ENCODE results near the gene PRTFDC1.

DNA sequence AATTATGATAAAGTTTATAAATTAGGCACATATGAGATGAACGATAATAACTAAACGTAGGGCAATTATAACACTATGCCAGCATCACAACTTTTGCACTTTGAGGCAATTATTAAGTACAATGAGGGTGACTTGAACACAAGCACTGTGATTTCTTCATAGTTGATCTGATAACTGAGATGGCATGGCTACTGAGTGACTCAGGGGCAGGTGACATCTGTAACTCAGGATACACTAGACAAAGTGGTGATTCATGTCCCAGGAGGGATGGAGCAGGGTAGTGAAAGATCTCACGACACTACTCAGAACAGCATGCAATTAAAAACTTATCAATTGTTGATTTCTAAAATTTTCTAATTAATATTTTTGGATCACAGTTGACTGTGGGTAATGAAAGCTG is 130.4 kb downstream of the PRTFDC1 start:
- TF ChIP-seq, protein P1, sequence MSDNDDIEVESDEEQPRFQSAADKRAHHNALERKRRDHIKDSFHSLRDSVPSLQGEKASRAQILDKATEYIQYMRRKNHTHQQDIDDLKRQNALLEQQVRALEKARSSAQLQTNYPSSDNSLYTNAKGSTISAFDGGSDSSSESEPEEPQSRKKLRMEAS (IDR thresholded peaks at IDR 0.05), result no peak
- TF ChIP-seq, protein P2, sequence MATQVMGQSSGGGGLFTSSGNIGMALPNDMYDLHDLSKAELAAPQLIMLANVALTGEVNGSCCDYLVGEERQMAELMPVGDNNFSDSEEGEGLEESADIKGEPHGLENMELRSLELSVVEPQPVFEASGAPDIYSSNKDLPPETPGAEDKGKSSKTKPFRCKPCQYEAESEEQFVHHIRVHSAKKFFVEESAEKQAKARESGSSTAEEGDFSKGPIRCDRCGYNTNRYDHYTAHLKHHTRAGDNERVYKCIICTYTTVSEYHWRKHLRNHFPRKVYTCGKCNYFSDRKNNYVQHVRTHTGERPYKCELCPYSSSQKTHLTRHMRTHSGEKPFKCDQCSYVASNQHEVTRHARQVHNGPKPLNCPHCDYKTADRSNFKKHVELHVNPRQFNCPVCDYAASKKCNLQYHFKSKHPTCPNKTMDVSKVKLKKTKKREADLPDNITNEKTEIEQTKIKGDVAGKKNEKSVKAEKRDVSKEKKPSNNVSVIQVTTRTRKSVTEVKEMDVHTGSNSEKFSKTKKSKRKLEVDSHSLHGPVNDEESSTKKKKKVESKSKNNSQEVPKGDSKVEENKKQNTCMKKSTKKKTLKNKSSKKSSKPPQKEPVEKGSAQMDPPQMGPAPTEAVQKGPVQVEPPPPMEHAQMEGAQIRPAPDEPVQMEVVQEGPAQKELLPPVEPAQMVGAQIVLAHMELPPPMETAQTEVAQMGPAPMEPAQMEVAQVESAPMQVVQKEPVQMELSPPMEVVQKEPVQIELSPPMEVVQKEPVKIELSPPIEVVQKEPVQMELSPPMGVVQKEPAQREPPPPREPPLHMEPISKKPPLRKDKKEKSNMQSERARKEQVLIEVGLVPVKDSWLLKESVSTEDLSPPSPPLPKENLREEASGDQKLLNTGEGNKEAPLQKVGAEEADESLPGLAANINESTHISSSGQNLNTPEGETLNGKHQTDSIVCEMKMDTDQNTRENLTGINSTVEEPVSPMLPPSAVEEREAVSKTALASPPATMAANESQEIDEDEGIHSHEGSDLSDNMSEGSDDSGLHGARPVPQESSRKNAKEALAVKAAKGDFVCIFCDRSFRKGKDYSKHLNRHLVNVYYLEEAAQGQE (IDR thresholded peaks at IDR 0.05; ENCODE audit: low read depth), result no peak
- TF ChIP-seq CEBPB (IDR thresholded peaks at IDR 0.05) (no peak), CREB1 (IDR thresholded peaks at IDR 0.05; ENCODE audit: low read depth) (no peak), EP300 (IDR thresholded peaks at IDR 0.05; ENCODE audit: borderline replicate concordance) (no peak), FOXM1 (IDR thresholded peaks at IDR 0.05; ENCODE audit: borderline replicate concordance, low read depth) (no peak), NFIC (IDR thresholded peaks at IDR 0.05) (no peak), EGR1 (IDR thresholded peaks at IDR 0.05) (no peak), YY1 (IDR thresholded peaks at IDR 0.05; ENCODE audit: low read depth) (no peak)
- TF ChIP-seq, protein P3, sequence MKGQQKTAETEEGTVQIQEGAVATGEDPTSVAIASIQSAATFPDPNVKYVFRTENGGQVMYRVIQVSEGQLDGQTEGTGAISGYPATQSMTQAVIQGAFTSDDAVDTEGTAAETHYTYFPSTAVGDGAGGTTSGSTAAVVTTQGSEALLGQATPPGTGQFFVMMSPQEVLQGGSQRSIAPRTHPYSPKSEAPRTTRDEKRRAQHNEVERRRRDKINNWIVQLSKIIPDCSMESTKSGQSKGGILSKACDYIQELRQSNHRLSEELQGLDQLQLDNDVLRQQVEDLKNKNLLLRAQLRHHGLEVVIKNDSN (IDR thresholded peaks at IDR 0.05), result no peak
